Neuronal stem cell (in vitro differentiated cells): ENCODE data around the gene CKAP2L.

ENCODE experiments used
- DNase-seq: peaks from one replicate; pipeline ENCODE4 v3.0.0-alpha.2; 2013; ENCODE audit warnings: low spot score
- H2AFZ ChIP-seq: one replicate; pipeline ENCODE4 v1.6.1; 2013; ENCODE audit warnings: mild to moderate bottlenecking, low read length, inconsistent platforms
- H2AK5ac ChIP-seq: 2 replicates; pipeline ENCODE4 v1.6.1; 2013; ENCODE audit warnings: low read depth, mild to moderate bottlenecking, inconsistent platforms, low read length, moderate library complexity, mixed read lengths
- H2BK120ac ChIP-seq: 2 replicates; pipeline ENCODE4 v1.6.1; 2013; ENCODE audit warnings: low read depth, mild to moderate bottlenecking, inconsistent platforms, low read length, moderate library complexity, mixed read lengths
- H2BK12ac ChIP-seq: one replicate; pipeline ENCODE4 v1.6.1; 2013; ENCODE audit warnings: low read length, inconsistent platforms
- H2BK15ac ChIP-seq: 2 replicates; pipeline ENCODE4 v1.6.1; 2013; ENCODE audit warnings: mild to moderate bottlenecking, low read length, inconsistent platforms, mixed read lengths
- H2BK5ac ChIP-seq: one replicate; pipeline ENCODE4 v1.6.1; 2013; ENCODE audit warnings: inconsistent platforms, mild to moderate bottlenecking, low read length, moderate library complexity
- H3K14ac ChIP-seq: one replicate; pipeline ENCODE4 v1.6.1; 2013; ENCODE audit warnings: low read length, inconsistent platforms
- H3K18ac ChIP-seq: 2 replicates; pipeline ENCODE4 v1.6.1; 2013; ENCODE audit warnings: low read length, inconsistent platforms
- H3K23ac ChIP-seq: 2 replicates; pipeline ENCODE4 v1.6.1; 2013; ENCODE audit warnings: low read depth, mild to moderate bottlenecking, mixed read lengths, low read length, inconsistent platforms; ENCODE audit not compliant: poor library complexity
- H3K27ac ChIP-seq: replicated peaks from 3 replicates; pipeline ENCODE4 v1.5.1; 2013; ENCODE audit warnings: low read length, inconsistent platforms
- H3K27me3 ChIP-seq, 3 experiments: 2 replicates each; pipeline ENCODE4 v1.6.1; 2013; ENCODE audit warnings: low read length in 3 of 3, mild to moderate bottlenecking in 2 of 3, inconsistent platforms in 1 of 3, low read depth in 1 of 3, mixed read lengths in 1 of 3, moderate library complexity in 1 of 3; ENCODE audit not compliant: control insufficient read depth in 3 of 3, insufficient read depth in 3 of 3
- H3K36me3 ChIP-seq, 2 donors: replicated peaks in 1 of 2; 2 replicates each; pipeline ENCODE4 v1.6.1; 2013; ENCODE audit warnings: low read length in 2 of 2; ENCODE audit not compliant: control insufficient read depth in 2 of 2, insufficient read depth in 2 of 2
- H3K4ac ChIP-seq: 2 replicates; pipeline ENCODE4 v1.6.1; 2013; ENCODE audit warnings: inconsistent platforms, mild to moderate bottlenecking, low read length, moderate library complexity
- H3K4me1 ChIP-seq, 2 donors: 1 replicate in 1 of 2; 2 replicates in 1 of 2; pipeline ENCODE4 v1.6.1; 2013; ENCODE audit warnings: low read length in 2 of 2, low read depth in 1 of 2; ENCODE audit not compliant: control insufficient read depth in 2 of 2, insufficient read depth in 1 of 2
- H3K4me2 ChIP-seq: one replicate; pipeline ENCODE4 v1.6.1; 2013; ENCODE audit warnings: mild to moderate bottlenecking, low read length, inconsistent platforms; ENCODE audit not compliant: insufficient read depth, poor library complexity, severe bottlenecking
- H3K4me3 ChIP-seq, 2 donors: 2 replicates each; pipeline ENCODE4 v1.5.1; 2013; ENCODE audit warnings: low read length in 2 of 2, mild to moderate bottlenecking in 2 of 2, inconsistent platforms in 1 of 2, moderate library complexity in 1 of 2
- H3K79me1 ChIP-seq: one replicate; pipeline ENCODE4 v1.6.1; 2013; ENCODE audit warnings: low read depth, mild to moderate bottlenecking, inconsistent platforms, low read length, moderate library complexity
- H3K9ac ChIP-seq: one replicate; pipeline ENCODE4 v1.6.1; 2013; ENCODE audit warnings: mild to moderate bottlenecking, low read depth, low read length, inconsistent platforms; ENCODE audit not compliant: poor library complexity
- H3K9me3 ChIP-seq, 2 donors: replicated peaks in 1 of 2; 2 replicates each; pipeline versions ENCODE3 to v1.6.1; 2013; ENCODE audit warnings: low read length in 2 of 2, mild to moderate bottlenecking in 2 of 2, inconsistent platforms in 1 of 2, low read depth in 1 of 2, mixed read lengths in 1 of 2, moderate library complexity in 1 of 2; ENCODE audit not compliant: control insufficient read depth in 2 of 2, insufficient read depth in 1 of 2
- H4K8ac ChIP-seq: one replicate; pipeline ENCODE4 v1.6.1; 2013; ENCODE audit warnings: low read depth, mild to moderate bottlenecking, inconsistent platforms, low read length, moderate library complexity
- H4K91ac ChIP-seq: one replicate; pipeline ENCODE4 v1.6.1; 2013; ENCODE audit warnings: low read length, low read depth, mild to moderate bottlenecking, inconsistent platforms; ENCODE audit not compliant: poor library complexity
- WGBS, 2 donors: extraction: QIAGEN DNeasy Blood & Tissue Kit; methylation state at CpG; one replicate each; pipeline ENCODE4 v1.1.7; 2013; ENCODE audit warnings: missing lambda C conversion rate in 2 of 2, mixed read lengths in 1 of 2; ENCODE audit not compliant: insufficient read length in 2 of 2, insufficient replicate concordance in 1 of 2; ENCODE audit errors: extremely low coverage in 2 of 2; 5-methylcytosine and 5-hydroxymethylcytosine counted together

Gene CKAP2L

GRCh38 chr2:112714836-112715631 lies 49.4 kb downstream of the CKAP2L start:
- Histone ChIP-seq H2AFZ (no peak overlapping the region), H3K18ac (no peak overlapping the region), H3K9me3 (peaks cover 0 to 2% of the 10 kb centered on the region in 2 donors), H3K4me3 (no peak overlapping the region), H3K4me2 (no peak overlapping the region), H3K23ac (no peak overlapping the region), H3K4me1 (peaks cover 0 to 14% of the 10 kb centered on the region in 2 donors), H2AK5ac (no peak overlapping the region), H2BK120ac (no peak overlapping the region), H3K27me3 (no peaks in the 10 kb centered on the region), H3K27ac (no peak overlapping the region), H4K8ac (no peak overlapping the region), H3K36me3 (no peaks in the 10 kb centered on the region), H3K14ac (no peak overlapping the region), H3K4ac (no peak overlapping the region), H2BK15ac (no peak overlapping the region), H4K91ac (no peak overlapping the region), H3K9ac (no peak overlapping the region), H3K79me1 (no peaks in the 10 kb centered on the region), H2BK5ac (no peak overlapping the region), H2BK12ac (no peak overlapping the region)
- no CpG with 5 or more reads among the region's 7 CpGs for WGBS, 2 donors
- no peak for DNase-seq

- Histone ChIP-seq H2BK15ac (no peak overlapping the region), H2AFZ (no peak overlapping the region), H3K9me3 (peaks cover 0 to 2% of the 10 kb centered on the region in 2 donors), H3K23ac (no peak overlapping the region), H2BK5ac (no peak overlapping the region), H4K91ac (no peak overlapping the region), H3K4me2 (no peak overlapping the region), H3K18ac (peak overlapping the region; percentile 39), H3K4me1 (peaks cover 0 to 14% of the 10 kb centered on the region in 2 donors), H3K9ac (no peak overlapping the region), H3K36me3 (no peaks in the 10 kb centered on the region), H2BK120ac (no peak overlapping the region), H4K8ac (no peak overlapping the region), H3K79me1 (no peaks in the 10 kb centered on the region), H2AK5ac (no peak overlapping the region), H3K4ac (no peak overlapping the region), H3K4me3 (no peak overlapping the region), H3K14ac (no peak overlapping the region), H3K27me3 (no peaks in the 10 kb centered on the region), H3K27ac (no peak overlapping the region), H2BK12ac (peak overlapping the region; percentile 35)
- WGBS, 2 donors = no CpG with 5 or more reads among the region's 4 CpGs
- no peak for DNase-seq
Observed at GRCh38 chr2:112714331-112714730, 50.1 kb downstream of the CKAP2L start.

DNA sequence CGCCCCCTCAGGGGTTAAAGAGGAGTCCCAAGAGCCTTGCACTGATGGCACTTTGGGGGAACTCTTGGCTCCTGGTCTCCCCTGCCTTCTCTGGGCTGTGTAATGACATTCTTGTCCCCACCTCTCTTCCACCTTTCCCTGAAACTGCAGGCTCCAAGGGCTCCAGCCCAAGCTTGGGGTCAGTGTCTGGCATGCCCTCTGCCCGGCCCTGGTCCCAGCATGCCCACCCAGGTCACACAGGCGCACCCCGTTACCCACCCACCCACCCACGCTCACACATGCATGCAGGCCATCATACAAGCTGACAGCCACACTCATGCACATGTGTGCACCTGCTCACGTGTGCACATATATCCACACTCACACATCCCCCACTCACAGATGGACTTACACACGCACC lies 50.5 kb downstream of the CKAP2L start:
- Histone ChIP-seq H3K79me1 (no peaks in the 10 kb centered on the region), H3K4ac (no peak overlapping the region), H2AK5ac (no peak overlapping the region), H3K23ac (no peak overlapping the region), H2AFZ (peak overlapping the region; percentile 92), H4K8ac (no peak overlapping the region), H3K36me3 (no peaks in the 10 kb centered on the region), H3K4me3 (no peak overlapping the region), H3K4me1 (peaks cover 0 to 14% of the 10 kb centered on the region in 2 donors), H3K9me3 (peaks cover 0 to under 1% of the 10 kb centered on the region in 2 donors), H2BK15ac (no peak overlapping the region), H3K27ac (no peak overlapping the region), H2BK120ac (no peak overlapping the region), H3K4me2 (no peak overlapping the region), H3K9ac (no peak overlapping the region), H2BK5ac (no peak overlapping the region), H3K27me3 (no peaks in the 10 kb centered on the region), H2BK12ac (no peak overlapping the region), H4K91ac (no peak overlapping the region), H3K18ac (no peak overlapping the region), H3K14ac (no peak overlapping the region)
- WGBS, 2 donors = no CpG with 5 or more reads among the region's 7 CpGs
- no peak for DNase-seq

- H3K18ac ChIP-seq = no peak overlapping the region
- H2AK5ac ChIP-seq = no peak overlapping the region
- H3K4ac ChIP-seq = no peak overlapping the region
- no CpG with 5 or more reads among the region's 7 CpGs for WGBS, 2 donors
- no peak overlapping the region for H2BK120ac ChIP-seq
- no peak overlapping the region for H2BK15ac ChIP-seq
- H2BK12ac ChIP-seq = no peak overlapping the region
- peaks cover 0 to 14% of the 10 kb centered on the region in 2 donors for H3K4me1 ChIP-seq
- H3K27me3 ChIP-seq = no peaks in the 10 kb centered on the region
- no peak overlapping the region for H3K4me2 ChIP-seq
- H3K4me3 ChIP-seq = no peak overlapping the region
- no peaks in the 10 kb centered on the region for H3K79me1 ChIP-seq
- H3K36me3 ChIP-seq = no peaks in the 10 kb centered on the region
- no peaks in the 10 kb centered on the region for H3K9me3 ChIP-seq
- no peak overlapping the region for H3K14ac ChIP-seq
- H4K91ac ChIP-seq = no peak overlapping the region
- H2AFZ ChIP-seq = peak overlapping the region; percentile 92
- no peak overlapping the region for H3K27ac ChIP-seq
- H3K23ac ChIP-seq = no peak overlapping the region
- no peak overlapping the region for H4K8ac ChIP-seq
- H2BK5ac ChIP-seq = no peak overlapping the region
- no peak overlapping the region for H3K9ac ChIP-seq
- no peak for DNase-seq
Observed at GRCh38 chr2:112713585-112713925, 50.9 kb downstream of the CKAP2L start.
